Heart left ventricle (tissue), 13 donors: ENCODE results near the gene NRARP.

Experiments used
- POLR2A ChIP-seq, 2 donors: fragments of 450-650 bp; IDR thresholded peaks; one replicate each; pipeline ENCODE4 v1.6.1; 2017; ENCODE audit warnings: antibody characterized with exemption in 2 of 2, mild to moderate bottlenecking in 2 of 2, moderate library complexity in 2 of 2
- TF ChIP-seq, protein P1 (sequence below), 12 donors: fragments of 200-600 bp; sonication (generic) in 4 of 12; IDR thresholded peaks; one replicate each; pipeline versions ENCODE4 v1.5.0 to v1.8.0; 2018 to 2022; ENCODE audit warnings: antibody characterized with exemption in 12 of 12, mild to moderate bottlenecking in 5 of 12
- donor health status: ischemic (EF 13 %, LVEDD 7.1; RV severe dilation, severe dysfunction).
- donor health status: DM: no; HTN: yes; CAD: no.
- donor health status: DM: no; HTN: no; CAD: no.
- donor health status: ischemic (EF 25% LVEDD 6.9; RV normal size, moderate dysfunction).
- donor health status: ischemic (EF 25% LVEDD 5.7; RV mildly dilated, moderate dysfunction).
- donor health status: ischemic (EF 35%, LVEDD 5.7; RV mildly dilated, moderate dysfunction).
- donor health status: nonischemic (EF 11% LVEDD 7.7; RV severe dilation, severe dysfunction).
- donor health status: DM: yes; HTN: yes; CAD: no.
- donor health status: PGD.
- donor health status: ischemic (EF 29% LVEDD 5.4; RV normal size, mild dysfunction).
- donor health status: nonischemic (EF 23%, LVEDD 6.1; RV moderate dilation, normal function).

DNA sequence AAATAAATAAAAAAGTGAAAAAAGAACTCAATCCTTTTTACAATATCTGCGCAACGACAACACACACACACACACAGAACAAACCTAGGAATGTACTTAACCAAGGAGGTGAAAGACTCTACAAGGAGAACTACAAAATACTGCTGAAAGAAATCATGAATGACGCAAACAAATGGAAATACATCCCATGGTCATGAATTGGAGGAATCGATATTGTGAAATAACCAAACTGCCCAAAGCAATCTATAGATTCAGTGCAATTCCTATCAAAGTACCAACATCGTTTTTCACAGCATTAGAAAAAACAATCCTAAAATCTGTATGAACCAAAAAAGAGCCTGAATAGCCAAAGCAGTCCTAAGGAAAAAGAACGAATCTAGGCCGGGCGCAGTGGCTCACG lies 29.9 kb upstream of the NRARP start:
- TF ChIP-seq, protein P1, sequence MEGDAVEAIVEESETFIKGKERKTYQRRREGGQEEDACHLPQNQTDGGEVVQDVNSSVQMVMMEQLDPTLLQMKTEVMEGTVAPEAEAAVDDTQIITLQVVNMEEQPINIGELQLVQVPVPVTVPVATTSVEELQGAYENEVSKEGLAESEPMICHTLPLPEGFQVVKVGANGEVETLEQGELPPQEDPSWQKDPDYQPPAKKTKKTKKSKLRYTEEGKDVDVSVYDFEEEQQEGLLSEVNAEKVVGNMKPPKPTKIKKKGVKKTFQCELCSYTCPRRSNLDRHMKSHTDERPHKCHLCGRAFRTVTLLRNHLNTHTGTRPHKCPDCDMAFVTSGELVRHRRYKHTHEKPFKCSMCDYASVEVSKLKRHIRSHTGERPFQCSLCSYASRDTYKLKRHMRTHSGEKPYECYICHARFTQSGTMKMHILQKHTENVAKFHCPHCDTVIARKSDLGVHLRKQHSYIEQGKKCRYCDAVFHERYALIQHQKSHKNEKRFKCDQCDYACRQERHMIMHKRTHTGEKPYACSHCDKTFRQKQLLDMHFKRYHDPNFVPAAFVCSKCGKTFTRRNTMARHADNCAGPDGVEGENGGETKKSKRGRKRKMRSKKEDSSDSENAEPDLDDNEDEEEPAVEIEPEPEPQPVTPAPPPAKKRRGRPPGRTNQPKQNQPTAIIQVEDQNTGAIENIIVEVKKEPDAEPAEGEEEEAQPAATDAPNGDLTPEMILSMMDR (IDR thresholded peaks at IDR 0.05): no peak
- no peak for TF ChIP-seq POLR2A (IDR thresholded peaks at IDR 0.05)
